IMR-90 (cell line): ENCODE measurements around the gene TFDP2. TPM values are rescaled to one million over a fixed set of nuclear protein-coding genes. Genes with fewer than 3 reads are reported as not detected.

Experiments used
- ATAC-seq: fragments of 200-7000 bp; cut with Tn5 transposase; 2 replicates; pipeline ENCODE4 v1.9.1; 2020; ENCODE audit warnings: low read depth, mild to moderate bottlenecking, moderate library complexity
- BruUV-seq: library from RNA; stranded (reverse); fragments of 400-500 nt; replicated peaks from 2 replicates; lab custom pipeline; 2021; lab: Mats Ljungman, UMichigan
- CTCF ChIA-PET: fragments of 300-600 bp; formaldehyde crosslinking; extraction: SDS; loops from one replicate; lab custom pipeline; 2021; ENCODE audit warnings: antibody characterized with exemption; lab: Yijun Ruan, JAX
- POLR2A ChIA-PET: fragments of 300-600 bp; sonication (Branson Sonifier 250); formaldehyde crosslinking; loops from one replicate; lab custom pipeline; 2022; ENCODE audit warnings: antibody characterized with exemption; ENCODE audit not compliant: unreplicated experiment; lab: Charles Lee
- DNase-seq: peaks from one replicate; pipeline ENCODE4 v3.0.0; 2013
- H2AFZ ChIP-seq: replicated peaks from 2 replicates; pipeline ENCODE3; 2013; ENCODE audit warnings: low read length, mild to moderate bottlenecking; ENCODE audit not compliant: poor library complexity
- H2AK5ac ChIP-seq: 2 replicates; pipeline ENCODE4 v1.6.1; 2013; ENCODE audit warnings: low read depth, low read length, inconsistent platforms
- H2AK9ac ChIP-seq: replicated peaks from 2 replicates; pipeline ENCODE3; 2013; ENCODE audit warnings: mild to moderate bottlenecking, low read depth, low read length, moderate library complexity; ENCODE audit not compliant: poor library complexity
- H2BK120ac ChIP-seq: 2 replicates; pipeline ENCODE4 v1.6.1; 2013; ENCODE audit warnings: low read depth, low read length, inconsistent platforms
- H2BK15ac ChIP-seq: 3 replicates; pipeline ENCODE4 v1.6.1; 2013; ENCODE audit warnings: low read depth, low read length, inconsistent platforms
- H2BK20ac ChIP-seq: 2 replicates; pipeline ENCODE4 v1.6.1; 2013; ENCODE audit warnings: low read depth, mild to moderate bottlenecking, inconsistent platforms, low read length, moderate library complexity
- H2BK5ac ChIP-seq: 2 replicates; pipeline ENCODE4 v1.6.1; 2013; ENCODE audit warnings: mild to moderate bottlenecking, low read depth, low read length, inconsistent platforms; ENCODE audit not compliant: poor library complexity, severe bottlenecking
- H3K14ac ChIP-seq: replicated peaks from 2 replicates; pipeline ENCODE4 v1.6.1; 2013; ENCODE audit warnings: low read depth, low read length, inconsistent platforms
- H3K18ac ChIP-seq: 2 replicates; pipeline ENCODE4 v1.6.1; 2013; ENCODE audit warnings: low read depth, low read length, control low read depth
- H3K23ac ChIP-seq: 2 replicates; pipeline ENCODE4 v1.6.1; 2013; ENCODE audit warnings: low read depth, low read length, inconsistent platforms
- H3K27ac ChIP-seq: 2 replicates; pipeline ENCODE4 v1.5.1; 2013; ENCODE audit warnings: mild to moderate bottlenecking, control low read depth, low read length; ENCODE audit not compliant: insufficient read depth
- H3K27me3 ChIP-seq: 2 replicates; pipeline ENCODE4 v1.6.1; 2013; ENCODE audit warnings: low read length; ENCODE audit not compliant: control insufficient read depth, insufficient read depth
- H3K36me3 ChIP-seq: 2 replicates; pipeline ENCODE4 v1.6.1; 2013; ENCODE audit warnings: low read length, mixed read lengths; ENCODE audit not compliant: control insufficient read depth, insufficient read depth
- H3K4ac ChIP-seq: 2 replicates; pipeline ENCODE4 v1.6.1; 2013; ENCODE audit warnings: low read depth, low read length, inconsistent platforms
- H3K4me1 ChIP-seq: 2 replicates; pipeline ENCODE4 v1.6.1; 2013; ENCODE audit warnings: low read length, mixed read lengths; ENCODE audit not compliant: control insufficient read depth, insufficient read depth
- H3K4me2 ChIP-seq: 2 replicates; pipeline ENCODE4 v1.6.1; 2013; ENCODE audit warnings: low read depth, mild to moderate bottlenecking, control low read depth, low read length, moderate library complexity
- H3K4me3 ChIP-seq: 2 replicates; pipeline ENCODE4 v1.5.1; 2013; ENCODE audit warnings: low read depth, mild to moderate bottlenecking, control low read depth, low read length, moderate library complexity; ENCODE audit not compliant: insufficient read depth
- H3K56ac ChIP-seq: 2 replicates; pipeline ENCODE4 v1.6.1; 2013; ENCODE audit warnings: low read length, inconsistent platforms; ENCODE audit not compliant: insufficient read depth; ENCODE audit errors: extremely low read depth
- H3K79me1 ChIP-seq, 2 experiments: 2 replicates each; pipeline ENCODE4 v1.6.1; 2013; ENCODE audit warnings: low read length in 2 of 2, inconsistent platforms in 1 of 2, low read depth in 1 of 2
- H3K9ac ChIP-seq: 2 replicates; pipeline ENCODE4 v1.6.1; 2013; ENCODE audit warnings: low read depth, low read length, control low read depth
- H3K9me1 ChIP-seq: 2 replicates; pipeline ENCODE4 v1.6.1; 2013; ENCODE audit warnings: low read length, inconsistent platforms; ENCODE audit not compliant: insufficient read depth
- H3K9me3 ChIP-seq: 2 replicates; pipeline ENCODE4 v1.6.1; 2013; ENCODE audit warnings: low read length; ENCODE audit not compliant: control insufficient read depth, insufficient read depth
- H4K20me1 ChIP-seq: 2 replicates; pipeline ENCODE4 v1.6.1; 2013; ENCODE audit warnings: low read length, inconsistent platforms; ENCODE audit not compliant: insufficient read depth
- H4K5ac ChIP-seq: 2 replicates; pipeline ENCODE4 v1.6.1; 2013; ENCODE audit warnings: mild to moderate bottlenecking, low read depth, low read length, control low read depth
- H4K8ac ChIP-seq, 2 experiments: 2 replicates each; pipeline ENCODE4 v1.6.1; 2013; ENCODE audit warnings: low read depth in 2 of 2, low read length in 2 of 2, control low read depth in 1 of 2, inconsistent platforms in 1 of 2
- H4K91ac ChIP-seq: 2 replicates; pipeline ENCODE4 v1.6.1; 2013; ENCODE audit warnings: low read depth, low read length, inconsistent platforms; ENCODE audit not compliant: insufficient read depth
- BHLHE40 ChIP-seq: fragments of 150-350 bp; IDR thresholded peaks from 2 replicates; pipeline ENCODE4 v1.6.1; 2016; ENCODE audit warnings: mild to moderate bottlenecking, low read depth, low read length
- ELK1 ChIP-seq: fragments of 150-350 bp; IDR thresholded peaks from 2 replicates; pipeline ENCODE4 v1.6.1; 2016; ENCODE audit warnings: low read depth, mild to moderate bottlenecking, low read length, moderate library complexity, borderline replicate concordance
- FOS ChIP-seq: fragments of 150-350 bp; IDR thresholded peaks from 2 replicates; pipeline ENCODE4 v1.6.1; 2016; ENCODE audit warnings: low read depth, low read length
- MXI1 ChIP-seq: IDR thresholded peaks from 2 replicates; pipeline ENCODE4 v1.6.1; 2012; ENCODE audit warnings: low read depth, mild to moderate bottlenecking, low read length, moderate library complexity, borderline replicate concordance
- NFE2L2 ChIP-seq: fragments of 150-350 bp; IDR thresholded peaks from 2 replicates; pipeline ENCODE4 v1.6.1; 2016; ENCODE audit warnings: low read depth, mild to moderate bottlenecking, low read length
- RCOR1 ChIP-seq: IDR thresholded peaks from 2 replicates; pipeline ENCODE4 v1.6.1; 2012; ENCODE audit warnings: mild to moderate bottlenecking, low read length, improper control_type of control experiment; ENCODE audit not compliant: insufficient replicate concordance
- RFX5 ChIP-seq: IDR thresholded peaks from 2 replicates; pipeline ENCODE4 v1.8.0; 2012; ENCODE audit warnings: low read depth, mild to moderate bottlenecking, low read length, moderate library complexity
- SMC3 ChIP-seq: fragments of 150-350 bp; IDR thresholded peaks from 2 replicates; pipeline ENCODE4 v1.6.1; 2016; ENCODE audit warnings: low read depth, mild to moderate bottlenecking, antibody characterized with exemption, low read length, moderate library complexity
- USF2 ChIP-seq: fragments of 150-350 bp; IDR thresholded peaks from 2 replicates; pipeline ENCODE4 v1.6.1; 2017; ENCODE audit warnings: mild to moderate bottlenecking, antibody characterized with exemption, low read length, low read depth
- WGBS, 2 experiments: methylation state at CpG; one replicate each; pipeline versions ENCODE4 v1.1.5 to v1.1.7; 2013; ENCODE audit warnings: missing lambda C conversion rate in 2 of 2; ENCODE audit not compliant: insufficient read length in 1 of 2; ENCODE audit errors: extremely low coverage in 2 of 2; 5-methylcytosine and 5-hydroxymethylcytosine counted together
- dilution Hi-C: fragments of 300-500 bp; cut with HindIII; formaldehyde crosslinking; loops from one replicate; pipeline ENCODE4 v1.14.3; 2018; ENCODE audit warnings: low sequenced_read_pairs; ENCODE audit not compliant: unreplicated experiment
- in situ Hi-C: fragments of 300-500 bp; cut with MboI; formaldehyde crosslinking; loops from 3 replicates; pipeline ENCODE4 v1.14.3; 2019; ENCODE audit warnings: low sequenced_read_pairs, inconsistent platforms, mixed read lengths
- intact Hi-C: fragments of 100-400 bp; cut with micrococcal nuclease; formaldehyde crosslinking; loops from 2 replicates; pipeline ENCODE4 v1.10.0; 2022
- polyA plus RNA-seq, 3 experiments: library from polyadenylated mRNA; depleted of rRNA; stranded (reverse); fragments of >200 nt; gene quantifications; 2 replicates each; pipeline ENCODE4 v1.2.3, GENCODE V29; 2012; ENCODE audit warnings: low replicate concordance in 1 of 3
- total RNA-seq: library from RNA; depleted of rRNA; stranded (reverse); fragments of >200 nt; gene quantifications from 2 replicates; pipeline ENCODE4 v1.2.3, GENCODE V29; 2012

Gene TFDP2
- total and polyA plus RNA-seq, 2 of the 4 experiments (the other 2 are of a cell fraction): 10.7 to 23.7 TPM

- Histone ChIP-seq H4K20me1 (no peaks in the 10 kb centered on the region), H2AFZ (no peak overlapping the region), H4K5ac (no peak overlapping the region), H2BK20ac (no peak overlapping the region), H3K4ac (no peak overlapping the region), H3K18ac (no peak overlapping the region), H2AK9ac (no peak overlapping the region), H2BK120ac (no peak overlapping the region), H3K4me3 (no peak overlapping the region), H3K27ac (no peak overlapping the region), H4K8ac (no peak overlapping the region), H4K91ac (no peak overlapping the region), H3K14ac (no peak overlapping the region), H3K4me2 (no peak overlapping the region), H3K9ac (no peak overlapping the region), H3K4me1 (peaks cover 4% of the 10 kb centered on the region), H3K9me3 (no peaks in the 10 kb centered on the region), H3K23ac (no peak overlapping the region), H2AK5ac (no peak overlapping the region), H3K36me3 (0 out of 2 replicates have a peak, but pooled peaks cover 1% of the 10 kb centered on the region), H3K9me1 (no peaks in the 10 kb centered on the region), H3K56ac (no peak overlapping the region), H2BK5ac (no peak overlapping the region), H3K27me3 (no peaks in the 10 kb centered on the region), H3K79me1 (no peaks in the 10 kb centered on the region), H2BK15ac (no peak overlapping the region)
- no peak for TF ChIP-seq SMC3
- TF ChIP-seq ELK1: no peak
- no peak for TF ChIP-seq USF2
- TF ChIP-seq MXI1: no peak
- no peak for TF ChIP-seq RCOR1
- no peak for TF ChIP-seq RFX5
- no peak for TF ChIP-seq NFE2L2
- no peak for TF ChIP-seq BHLHE40
- TF ChIP-seq FOS: no peak
- WGBS, 2 experiments: no CpG with 5 or more reads among the region's 2 CpGs
- ChIA-PET CTCF (interaction anchor here (0.6 kb wide), 1 partner anchor 41 kb away, joined by 3 read pairs; no protein-coding TSS in a partner anchor), POLR2A (no interaction called here)
- intact Hi-C loops: no loop called here
- in situ Hi-C loops: no loop called here
- ATAC-seq (no peak), DNase-seq (no peak)
- BruUV-seq: no TSS peak
- dilution Hi-C loops: no loop called here
Observed at GRCh38 chr3:142000325-142000870, 148.9 kb downstream of the TFDP2 start.
